ENCODE measurements around the gene AMOT. TPM values are rescaled to one million over a fixed set of nuclear protein-coding genes. Genes with fewer than 3 reads are reported as not detected.

The AMOT gene
- total and polyA plus RNA-seq, 10 of the 15 experiments (the other 5 are each of a cell fraction or from before 2014, with no cell fraction given) = 0.92 to 14.5 (median 2.9) TPM

DNA sequence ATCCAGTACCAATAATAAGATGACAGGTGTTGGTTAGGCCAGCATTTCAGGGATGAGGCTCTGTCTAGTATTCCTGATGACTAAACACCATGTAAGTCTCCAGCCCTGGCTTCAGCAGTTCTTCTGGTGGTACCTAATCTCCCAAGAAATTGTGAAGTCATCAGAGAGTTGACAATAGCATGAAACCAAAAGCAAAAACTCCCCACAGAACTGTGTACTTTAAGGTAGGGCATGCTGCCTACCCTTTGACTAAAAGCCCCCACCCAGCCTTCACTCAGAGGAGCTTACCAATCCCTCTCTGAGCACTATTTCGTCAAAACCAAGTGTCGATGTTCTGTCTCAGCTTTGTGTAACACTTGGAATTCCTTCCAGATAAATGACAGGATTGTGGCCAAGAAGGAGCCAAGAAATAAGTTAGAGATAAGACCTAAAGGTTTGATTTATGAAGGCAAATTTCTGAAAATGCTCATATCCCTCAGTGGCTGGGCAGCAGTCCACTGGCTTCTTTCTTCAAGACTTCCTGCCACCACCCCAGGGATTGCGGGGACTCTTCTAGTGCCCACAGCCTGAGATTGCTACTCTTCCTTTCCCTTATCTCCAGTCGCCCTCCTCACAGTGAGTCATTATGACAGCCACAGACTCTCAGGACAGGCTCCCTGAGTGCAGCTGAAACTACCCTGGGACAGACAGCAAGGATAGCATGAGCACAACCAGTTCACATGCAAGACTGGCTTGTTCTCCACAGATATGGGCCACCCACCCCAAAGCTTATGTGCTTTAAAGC lies 93.6 kb downstream of the AMOT start:
- 37% methylated on average over 4 of the region's 4 CpGs for WGBS (ENCODE audit: insufficient coverage, insufficient replicate concordance, low lambda C conversion rate, missing lambda C conversion rate)
- in situ Hi-C loops (cut with MboI) (no loop called here), intact Hi-C loops (cut with micrococcal nuclease; ENCODE audit: unreplicated experiment) (no loop called here)
- no TSS peak for BruUV-seq (replicated peaks)
- Histone ChIP-seq H3K9ac (ENCODE audit: control insufficient read depth, insufficient read depth, low read length) (no peak overlapping the region), H2AFZ (ENCODE audit: control insufficient read depth, low read depth, low read length) (no peak overlapping the region), H3K79me2 (ENCODE audit: control insufficient read depth, insufficient read depth, low read length) (no peaks in the 10 kb centered on the region), H3K36me3 (ENCODE audit: control insufficient read depth in 2 of 2, insufficient read depth in 2 of 2, low read length in 1 of 2) (no peaks in the 10 kb centered on the region), H3K27ac (ENCODE audit: control insufficient read depth, insufficient read depth) (no peak overlapping the region), H3K27me3 (replicated peaks in 1 of 2; ENCODE audit: control insufficient read depth in 2 of 2, insufficient read depth in 2 of 2, low read length in 1 of 2) (no peaks in the 10 kb centered on the region), H3K4me2 (ENCODE audit: control insufficient read depth, insufficient read depth) (no peak overlapping the region), H4K20me1 (ENCODE audit: control insufficient read depth, insufficient read depth) (no peaks in the 10 kb centered on the region), H3K9me3 (replicated peaks; ENCODE audit: control insufficient read depth, insufficient read depth, low read length) (no peaks in the 10 kb centered on the region), H3K4me1 (ENCODE audit: control insufficient read depth, insufficient read depth, low read length) (no peaks in the 10 kb centered on the region), H3K4me3 (no peak overlapping the region)
- SMC1A ChIA-PET (ENCODE audit: uncharacterized antibody, unreplicated experiment) = interaction anchor here (0.7 kb wide), 1 partner anchor 13 kb away, joined by 3 read pairs; no protein-coding TSS in a partner anchor
- CTCF ChIA-PET = no interaction called here
- DNase-seq (ENCODE audit: low read depth, low spot score) = no peak
- TF ChIP-seq TARDBP (IDR thresholded peaks at IDR 0.05; ENCODE audit: borderline replicate concordance) (no peak), EP300 (IDR thresholded peaks at IDR 0.05; ENCODE audit: borderline replicate concordance in 1 of 2, control insufficient read depth in 1 of 2, low read depth in 2 of 2, low read length in 2 of 2) (no peak), MYC (IDR thresholded peaks at IDR 0.05; ENCODE audit: insufficient read depth, insufficient read length, insufficient replicate concordance, low read length, severe bottlenecking) (no peak), GABPA (IDR thresholded peaks at IDR 0.05; ENCODE audit: low read depth) (no peak), JUNB (IDR thresholded peaks at IDR 0.05) (no peak), SP1 (IDR thresholded peaks at IDR 0.05; ENCODE audit: low read depth, low read length) (no peak), HDAC2 (IDR thresholded peaks at IDR 0.05) (no peak), MXI1 (IDR thresholded peaks at IDR 0.05; ENCODE audit: low read depth, low read length) (no peak), ASH2L (IDR thresholded peaks at IDR 0.05; ENCODE audit: borderline replicate concordance, low read depth) (no peak), TCF3 (IDR thresholded peaks at IDR 0.05; ENCODE audit: borderline replicate concordance, insufficient read depth, low read depth, low read length) (no peak), SMARCA5 (IDR thresholded peaks at IDR 0.05) (no peak), LARP7 (IDR thresholded peaks at IDR 0.05) (no peak), ZNF274 (IDR thresholded peaks at IDR 0.05; ENCODE audit: insufficient read depth, insufficient read length) (no peak)
- TF ChIP-seq, protein P1, sequence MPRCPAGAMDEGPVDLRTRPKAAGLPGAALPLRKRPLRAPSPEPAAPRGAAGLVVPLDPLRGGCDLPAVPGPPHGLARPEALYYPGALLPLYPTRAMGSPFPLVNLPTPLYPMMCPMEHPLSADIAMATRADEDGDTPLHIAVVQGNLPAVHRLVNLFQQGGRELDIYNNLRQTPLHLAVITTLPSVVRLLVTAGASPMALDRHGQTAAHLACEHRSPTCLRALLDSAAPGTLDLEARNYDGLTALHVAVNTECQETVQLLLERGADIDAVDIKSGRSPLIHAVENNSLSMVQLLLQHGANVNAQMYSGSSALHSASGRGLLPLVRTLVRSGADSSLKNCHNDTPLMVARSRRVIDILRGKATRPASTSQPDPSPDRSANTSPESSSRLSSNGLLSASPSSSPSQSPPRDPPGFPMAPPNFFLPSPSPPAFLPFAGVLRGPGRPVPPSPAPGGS (IDR thresholded peaks at IDR 0.05; ENCODE audit: borderline replicate concordance, insufficient read depth, low read depth, low read length, poor library complexity, severe bottlenecking) = no peak
- TF ChIP-seq, protein P2, sequence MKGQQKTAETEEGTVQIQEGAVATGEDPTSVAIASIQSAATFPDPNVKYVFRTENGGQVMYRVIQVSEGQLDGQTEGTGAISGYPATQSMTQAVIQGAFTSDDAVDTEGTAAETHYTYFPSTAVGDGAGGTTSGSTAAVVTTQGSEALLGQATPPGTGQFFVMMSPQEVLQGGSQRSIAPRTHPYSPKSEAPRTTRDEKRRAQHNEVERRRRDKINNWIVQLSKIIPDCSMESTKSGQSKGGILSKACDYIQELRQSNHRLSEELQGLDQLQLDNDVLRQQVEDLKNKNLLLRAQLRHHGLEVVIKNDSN (IDR thresholded peaks at IDR 0.05; ENCODE audit: borderline replicate concordance, extremely low read length, insufficient read depth, low read depth, low read length) = no peak
- FAIRE-seq = no peak
- ATAC-seq = no peak; the same call in 2 of the 3 replicates
- RAD21 ChIA-PET (ENCODE audit: unreplicated experiment) = no interaction called here
- POLR2A ChIA-PET = no interaction called here
